IPS-11a (cell line): ENCODE results near the gene CD6.
A peak's percentile ranks its signal among the peaks of the same experiment; 100 is the strongest.
"Not testable (repeated sequence)": the region's sequence is repeated elsewhere in the genome, so short reads cannot be mapped to it uniquely, and the experiment has no call there.

ENCODE experiments used
- H3K4me3 ChIP-seq: one replicate; pipeline ENCODE4 v1.5.1; 2013; ENCODE audit warnings: low read depth, low read length, control low read depth

Gene CD6

DNA sequence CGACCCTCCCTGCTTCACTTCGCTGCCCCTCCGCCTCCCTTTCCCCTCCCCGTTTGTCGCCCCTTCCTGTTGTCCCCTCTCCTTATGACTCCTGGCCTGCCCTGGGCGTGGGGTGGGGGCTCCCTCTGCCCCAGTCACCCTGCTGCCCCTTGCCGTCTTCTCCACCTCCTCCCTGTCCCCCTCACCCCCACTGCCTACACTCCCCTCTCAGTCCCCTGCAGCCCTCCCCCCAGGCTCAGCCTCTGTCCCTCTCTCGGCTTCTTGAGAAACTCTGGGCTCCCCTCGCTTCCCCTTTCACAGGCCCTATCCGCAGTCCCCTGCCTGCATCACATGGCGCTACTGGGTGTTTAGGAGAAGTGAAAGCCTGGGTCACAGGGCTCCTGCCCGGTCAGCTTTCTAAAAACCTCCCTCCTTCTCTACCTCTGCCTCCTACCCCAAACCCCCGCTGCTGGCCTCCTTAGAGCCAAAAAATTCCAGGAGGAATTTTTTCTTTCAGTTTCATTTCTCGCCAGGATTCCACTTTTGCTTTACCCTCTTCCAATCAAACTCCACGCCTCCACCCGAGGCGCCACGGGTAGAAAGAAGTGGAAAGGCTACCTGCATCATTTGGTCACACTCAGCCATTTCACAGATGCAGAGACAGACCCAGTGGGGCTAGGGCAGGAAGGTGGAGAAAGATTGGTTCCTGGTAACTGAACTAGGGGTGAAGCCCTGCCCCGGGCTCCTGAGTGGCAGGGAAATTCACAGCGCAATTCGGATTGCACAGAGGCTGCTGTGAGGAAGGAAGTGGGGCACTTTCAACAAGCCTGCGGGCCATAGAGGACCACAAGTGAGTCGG is 19.4 kb upstream of the CD6 start, which contains the start of gene SLC15A3:
Gene SLC15A3, minus strand, starts transcription at position 273 of the 838 bp plus-strand sequence. CDS start 625 bp downstream, outside the sequence.
- peak within 1 kb of the TSS; percentile 31 for H3K4me3 ChIP-seq

DNA sequence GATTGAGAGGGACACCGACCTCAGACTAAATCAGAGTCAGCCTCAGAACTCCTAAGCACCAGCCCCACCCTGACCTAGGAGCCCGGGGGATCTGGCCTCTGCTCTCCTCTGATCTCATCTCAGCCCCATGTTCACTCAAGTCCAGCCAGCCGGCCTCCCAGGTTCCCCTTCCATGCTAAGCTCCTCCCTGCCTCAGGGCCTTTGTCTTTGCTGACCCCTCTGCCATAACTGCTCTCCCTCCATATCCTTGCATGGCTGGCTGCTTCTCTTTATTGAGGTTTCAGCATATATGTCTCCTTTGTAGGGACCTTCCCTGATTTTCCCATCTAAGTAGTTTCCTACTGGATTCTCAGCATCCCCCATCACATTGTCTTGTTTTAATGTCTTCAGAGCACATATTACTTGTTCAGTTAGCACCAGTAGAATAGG is 18.7 kb upstream of the CD6 start:
- H3K4me3 ChIP-seq, result no peak overlapping the region

GRCh38 chr11:60953781-60954180 is 17.7 kb upstream of the CD6 start:
- H3K4me3 ChIP-seq, result no peak overlapping the region

GRCh38 chr11:60954421-60954820 is 17.1 kb upstream of the CD6 start:
- H3K4me3 ChIP-seq, result no peak overlapping the region

DNA sequence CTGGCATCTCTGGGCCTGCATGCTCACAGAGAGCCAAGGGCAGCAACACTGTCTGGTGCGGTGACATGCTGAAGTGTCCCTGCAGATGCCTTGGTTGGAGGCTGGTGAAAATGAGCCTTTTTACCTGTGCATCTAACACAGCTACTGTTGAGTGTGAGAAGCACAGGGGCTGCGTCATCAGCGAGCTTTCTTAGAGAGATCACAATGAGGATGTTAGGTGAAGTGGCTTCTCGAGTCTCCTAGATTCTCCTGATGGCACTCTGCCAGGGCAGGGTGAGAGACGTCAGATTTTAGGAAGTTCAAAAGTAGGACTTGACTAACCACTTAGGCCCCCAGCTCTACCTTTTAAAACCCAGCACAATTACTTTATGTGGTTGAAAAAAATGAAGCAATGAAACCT is 15.9 kb upstream of the CD6 start:
- no peak overlapping the region for H3K4me3 ChIP-seq

DNA sequence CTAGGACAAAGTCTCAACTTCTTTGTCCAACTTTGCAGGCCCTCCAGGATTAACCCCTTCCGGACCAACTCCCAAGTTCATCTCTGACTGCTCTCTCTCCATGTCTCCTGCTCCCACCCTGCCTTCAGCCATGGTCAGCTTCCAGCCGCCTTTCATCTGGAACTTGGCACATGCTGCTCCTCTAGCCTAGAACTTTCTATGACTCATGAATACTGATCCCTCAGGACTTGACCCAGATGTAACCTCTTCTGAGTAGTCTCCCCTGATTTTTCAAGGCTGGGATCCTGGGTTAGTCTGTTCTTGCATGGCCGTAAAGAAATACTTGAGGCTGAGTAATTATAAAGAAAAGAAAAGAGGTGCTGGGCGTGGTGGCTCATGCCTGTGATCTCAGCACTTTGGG is 14.3 kb upstream of the CD6 start:
- no peak overlapping the region for H3K4me3 ChIP-seq

DNA sequence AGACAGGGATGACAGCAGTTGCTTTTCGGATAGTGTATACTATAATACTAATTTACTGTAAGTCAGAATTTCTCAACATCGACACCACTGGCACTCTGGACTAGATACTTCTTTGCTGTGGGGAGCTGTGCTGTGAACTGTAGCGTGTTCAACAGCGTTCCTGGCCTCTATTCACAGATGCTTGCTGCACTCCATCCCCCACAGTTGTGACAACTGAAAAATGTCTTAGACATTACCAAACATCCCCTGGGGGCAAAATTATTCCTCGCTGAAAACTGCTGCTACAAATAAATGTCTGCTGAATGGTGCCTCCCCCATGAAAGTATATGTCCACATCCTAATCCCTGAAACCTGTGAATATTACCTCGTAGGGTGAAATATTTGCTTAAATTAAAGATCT is 12.0 kb upstream of the CD6 start:
- no peak overlapping the region for H3K4me3 ChIP-seq

DNA sequence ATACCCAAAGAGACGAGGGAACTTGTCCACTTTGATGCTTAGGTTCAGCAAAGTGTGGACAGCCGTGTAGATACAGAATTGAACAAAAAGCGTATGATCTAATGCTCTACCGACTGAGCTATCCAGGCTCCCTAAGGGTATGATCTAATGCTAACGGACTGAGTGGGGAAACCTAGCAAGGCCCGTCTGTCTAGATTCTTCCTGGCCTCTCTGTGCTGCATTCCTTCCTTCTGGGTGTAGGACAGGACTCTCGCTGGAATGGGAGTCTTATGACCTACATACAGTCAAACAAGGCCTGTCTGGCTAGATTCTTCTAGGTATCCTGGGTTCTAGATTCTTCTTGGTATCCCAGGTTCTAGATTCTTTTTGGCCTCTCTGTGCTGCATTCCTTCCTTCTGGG is 11.1 kb upstream of the CD6 start:
- H3K4me3 ChIP-seq, result no peak overlapping the region

DNA sequence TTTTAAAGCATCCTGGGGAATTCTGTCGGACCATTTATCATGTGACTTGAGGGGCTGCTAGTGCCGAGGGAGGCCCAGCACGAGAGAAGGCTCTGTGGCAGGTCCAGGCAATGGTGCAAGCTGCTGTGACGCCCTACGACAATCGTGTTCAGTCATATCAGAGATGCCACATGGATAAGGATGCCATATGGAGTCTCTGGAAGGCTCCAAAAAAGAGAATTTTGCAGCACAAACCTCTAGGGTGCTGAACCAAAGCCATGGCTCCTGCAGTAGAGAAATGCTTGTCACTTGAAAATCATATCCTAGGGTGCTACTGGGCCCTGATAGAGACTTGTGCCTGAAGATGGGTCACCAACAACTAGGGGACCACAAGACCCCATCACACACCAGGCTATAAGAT is 6.7 kb upstream of the CD6 start:
- H3K4me3 ChIP-seq, result no peak overlapping the region

GRCh38 chr11:60966890-60967289 is 4.6 kb upstream of the CD6 start:
- H3K4me3 ChIP-seq, result no peak overlapping the region

DNA sequence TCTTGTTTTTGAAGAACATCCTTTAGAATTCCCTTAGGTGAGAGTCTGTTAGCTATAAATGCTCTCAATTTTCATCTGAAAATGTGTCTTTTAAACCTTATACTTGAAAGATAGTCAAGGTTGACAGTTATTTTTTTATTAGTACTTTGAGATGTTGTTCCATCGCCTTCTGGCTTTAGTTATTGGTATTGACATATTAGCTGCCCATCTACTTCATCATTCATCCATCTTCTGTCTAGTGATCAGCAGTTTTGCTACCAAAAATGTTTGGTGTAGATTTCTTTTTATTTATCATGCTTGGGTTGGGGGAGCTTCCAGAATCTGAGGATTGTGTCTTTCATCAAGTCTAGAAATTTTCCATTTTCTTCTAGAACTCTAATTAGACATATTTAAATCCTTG is 3.3 kb upstream of the CD6 start:
- no peak overlapping the region for H3K4me3 ChIP-seq

DNA sequence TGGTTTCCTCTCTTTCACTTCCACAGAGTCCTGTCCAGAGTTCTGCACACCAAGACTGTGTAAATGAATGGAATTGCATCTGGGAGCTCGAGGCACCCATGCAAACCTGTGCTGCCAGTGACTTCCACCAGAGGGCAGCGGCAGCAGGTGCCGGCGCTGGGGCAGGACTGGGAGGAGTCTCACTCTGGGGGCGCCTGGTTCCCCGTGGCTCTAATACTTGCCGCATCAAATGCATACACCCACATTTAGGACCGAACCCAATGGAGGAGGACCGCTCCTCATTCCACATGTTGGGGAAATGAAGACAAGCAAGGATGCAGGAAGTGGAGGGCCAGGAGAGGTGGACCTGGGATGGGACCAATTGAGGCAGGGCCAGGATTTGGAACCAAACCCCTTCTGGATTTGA is 1.1 kb upstream of the CD6 start:
- H3K4me3 ChIP-seq, result no peak overlapping the region

GRCh38 chr11:60970890-60971289 is 590 bp upstream of the CD6 start:
- no peak overlapping the region for H3K4me3 ChIP-seq

GRCh38 chr11:60972182-60973030 is 926 bp downstream of the CD6 start:
- no peak overlapping the region for H3K4me3 ChIP-seq

DNA sequence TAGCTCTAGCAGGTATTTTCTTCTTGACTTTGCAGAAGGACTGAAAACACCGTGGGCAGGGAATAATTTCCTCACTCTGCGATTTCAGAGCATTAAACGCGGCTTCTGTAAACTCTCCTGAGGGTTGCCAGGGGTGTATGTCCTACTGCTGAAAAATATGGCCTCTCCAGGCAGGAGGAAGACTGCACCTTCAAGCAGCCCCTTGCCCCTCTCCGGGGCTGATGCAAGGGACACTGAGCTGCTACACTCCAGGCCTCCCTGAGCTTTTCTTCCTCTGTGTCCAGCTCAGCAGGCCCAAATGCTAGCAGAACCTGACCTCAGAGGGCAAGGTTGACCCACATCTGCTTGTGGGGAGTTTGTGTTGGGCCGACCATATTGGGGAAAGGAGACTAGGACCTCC is 2.2 kb downstream of the CD6 start:
- H3K4me3 ChIP-seq, result no peak overlapping the region

DNA sequence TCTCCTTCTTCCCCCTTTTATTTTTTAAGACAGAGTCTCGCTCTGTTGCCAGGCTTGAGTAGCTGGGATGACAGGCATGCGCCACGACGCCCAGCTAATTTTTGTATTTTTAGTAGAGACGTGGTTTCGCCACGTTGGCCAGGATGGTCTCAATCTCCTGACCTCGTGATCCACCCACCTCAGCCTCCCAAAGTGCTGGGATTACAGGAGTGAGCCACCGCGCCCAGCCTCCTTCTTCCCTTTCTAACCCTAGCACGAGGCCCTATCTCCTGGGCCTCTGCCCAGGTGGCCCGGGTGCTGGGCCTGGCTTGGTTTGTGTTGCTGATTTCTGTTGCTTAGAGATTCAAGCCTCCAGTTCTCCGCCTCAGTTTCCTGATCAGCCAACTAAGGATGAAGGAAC is 2.8 kb downstream of the CD6 start:
- H3K4me3 ChIP-seq, result not testable (repeated sequence)

- no peak overlapping the region for H3K4me3 ChIP-seq
Observed at GRCh38 chr11:60974726-60975125, 3.2 kb downstream of the CD6 start.

DNA sequence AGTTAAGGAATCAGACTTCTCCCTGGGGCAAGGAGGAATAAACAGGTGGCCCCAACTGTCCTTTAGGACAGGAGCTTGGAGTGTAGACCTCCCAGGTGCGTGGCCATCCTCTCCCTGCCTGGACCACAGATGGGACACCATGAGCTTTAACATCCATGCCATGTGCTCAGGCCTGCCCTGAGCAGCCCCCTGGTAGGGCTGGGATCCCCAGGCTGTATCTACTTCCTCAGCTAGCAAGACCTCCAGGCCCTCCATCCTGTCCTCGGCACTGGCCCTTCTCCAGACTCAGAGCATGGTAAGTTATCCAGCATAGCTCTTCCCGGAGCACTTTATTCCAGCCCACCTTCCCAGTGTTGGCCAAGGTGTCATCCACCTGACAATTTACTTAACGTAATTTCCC is 5.7 kb downstream of the CD6 start:
- H3K4me3 ChIP-seq, result no peak overlapping the region

DNA sequence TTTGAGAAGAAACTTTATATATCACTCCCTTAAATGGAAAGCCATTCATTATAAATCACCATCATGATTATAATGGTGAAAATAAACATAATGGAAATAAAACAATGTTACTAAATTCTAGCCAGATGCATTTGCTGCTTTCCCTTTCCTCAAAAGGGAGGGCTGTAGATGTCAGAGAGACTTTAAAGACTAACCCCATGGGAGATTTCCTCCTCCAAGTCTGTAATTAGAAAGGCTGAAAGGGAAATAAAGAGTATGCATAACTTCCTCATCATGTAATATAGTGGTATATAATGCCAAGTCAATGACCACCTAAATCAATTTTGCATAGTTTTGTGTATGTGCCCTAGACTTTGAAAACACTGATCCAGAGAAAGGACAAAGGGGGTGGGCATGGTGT is 6.4 kb downstream of the CD6 start:
- H3K4me3 ChIP-seq, result no peak overlapping the region

GRCh38 chr11:60978546-60979380 is 7.3 kb downstream of the CD6 start:
- no peak overlapping the region for H3K4me3 ChIP-seq

GRCh38 chr11:60981515-60981914 is 10.0 kb downstream of the CD6 start:
- no peak overlapping the region for H3K4me3 ChIP-seq
